ENCODE data around the gene CADPS2. TPM values are rescaled to one million over a fixed set of nuclear protein-coding genes. Genes with fewer than 3 reads are reported as not detected.

CADPS2 gene
- total and polyA plus RNA-seq, 2 of the 4 experiments (the other 2 are of a cell fraction): 0.10 to 0.54 TPM

DNA sequence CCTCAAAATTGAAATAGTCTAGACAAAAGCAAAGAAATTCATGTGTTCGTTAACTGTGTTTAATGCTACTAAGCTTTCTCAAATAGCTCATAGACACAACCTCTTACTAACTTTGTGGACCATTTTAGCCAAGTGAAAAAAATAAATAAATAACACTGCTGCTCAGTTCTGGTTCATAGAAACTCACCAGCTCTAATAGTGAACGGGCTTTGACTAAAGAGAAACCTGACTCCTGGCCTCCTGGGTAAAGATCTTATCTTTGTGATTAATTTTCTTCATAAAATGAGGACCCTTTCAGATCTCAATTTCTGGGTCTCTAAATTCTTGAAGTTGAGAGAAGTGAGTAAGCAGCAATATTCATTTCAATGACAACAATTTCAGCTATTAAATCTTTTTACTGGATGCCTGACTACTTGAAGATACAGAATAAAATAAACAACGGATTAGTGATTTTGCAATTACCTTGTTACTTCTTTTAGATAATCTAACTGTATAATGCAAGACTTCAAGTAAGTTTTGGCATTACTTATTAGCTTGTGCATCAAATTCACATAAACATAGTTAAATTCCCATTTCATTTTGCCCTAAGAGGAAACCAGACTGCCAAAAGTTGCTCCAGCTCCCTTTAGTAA, 3.1 kb downstream of the CADPS2 start:
- intact Hi-C loops (cut with micrococcal nuclease): no loop called here
- no CpG with 5 or more reads among the region's 3 CpGs for WGBS, 2 experiments (ENCODE audit: extremely low coverage in 2 of 2, insufficient read length in 1 of 2)

More for the DNA sequence above, 3.1 kb downstream of the CADPS2 start:
- Histone ChIP-seq H3K79me1 (ENCODE audit: low read depth in 1 of 2, low read length in 2 of 2) (no peaks in the 10 kb centered on the region), H4K8ac (ENCODE audit: low read depth in 2 of 2, low read length in 2 of 2) (no peak overlapping the region), H2AK9ac (replicated peaks; ENCODE audit: low read depth, low read length, poor library complexity) (no peak overlapping the region), H3K4me2 (ENCODE audit: low read depth, low read length) (no peak overlapping the region), H3K56ac (ENCODE audit: extremely low read depth, insufficient read depth, low read length) (no peak overlapping the region), H2BK20ac (ENCODE audit: low read depth, low read length) (no peak overlapping the region), H2BK120ac (ENCODE audit: low read depth, low read length) (no peak overlapping the region), H3K9me1 (ENCODE audit: insufficient read depth, low read length) (no peaks in the 10 kb centered on the region), H3K9me3 (ENCODE audit: control insufficient read depth, insufficient read depth, low read length) (no peaks in the 10 kb centered on the region), H3K9ac (ENCODE audit: low read depth, low read length) (no peak overlapping the region), H4K5ac (ENCODE audit: low read depth, low read length) (no peak overlapping the region), H3K36me3 (ENCODE audit: control insufficient read depth, insufficient read depth, low read length) (no peaks in the 10 kb centered on the region), H3K4me3 (ENCODE audit: insufficient read depth, low read depth, low read length) (no peak overlapping the region), H3K4ac (ENCODE audit: low read depth, low read length) (no peak overlapping the region), H2AK5ac (ENCODE audit: low read depth, low read length) (no peak overlapping the region), H4K91ac (ENCODE audit: insufficient read depth, low read depth, low read length) (no peak overlapping the region), H3K14ac (replicated peaks; ENCODE audit: low read depth, low read length) (no peak overlapping the region), H3K27me3 (ENCODE audit: control insufficient read depth, insufficient read depth, low read length) (peaks cover 4% of the 10 kb centered on the region; the same call in 1 of the 2 replicates), H2AFZ (replicated peaks; ENCODE audit: low read length, poor library complexity) (no peak overlapping the region), H3K4me1 (ENCODE audit: control insufficient read depth, insufficient read depth, low read length) (no peaks in the 10 kb centered on the region), H2BK15ac (ENCODE audit: low read depth, low read length) (no peak overlapping the region), H4K20me1 (ENCODE audit: insufficient read depth, low read length) (no peaks in the 10 kb centered on the region), H3K23ac (ENCODE audit: low read depth, low read length) (no peak overlapping the region), H3K27ac (ENCODE audit: insufficient read depth, low read length) (no peak overlapping the region), H2BK5ac (ENCODE audit: low read depth, low read length, poor library complexity, severe bottlenecking) (no peak overlapping the region), H3K18ac (ENCODE audit: low read depth, low read length) (no peak overlapping the region)
- dilution Hi-C loops (cut with HindIII; ENCODE audit: low sequenced_read_pairs, unreplicated experiment): no loop called here
- DNase-seq: no peak
- ChIA-PET POLR2A (ENCODE audit: unreplicated experiment) (no interaction called here), CTCF (no interaction called here)
- TF ChIP-seq RAD21 (IDR thresholded peaks at IDR 0.05; ENCODE audit: low read length) (no peak), POLR2A (IDR thresholded peaks at IDR 0.05; ENCODE audit: low read depth, low read length) (no peak), SMC3 (IDR thresholded peaks at IDR 0.05; ENCODE audit: low read depth, low read length) (no peak), FOS (IDR thresholded peaks at IDR 0.05; ENCODE audit: low read depth, low read length) (no peak), RCOR1 (IDR thresholded peaks at IDR 0.05; ENCODE audit: insufficient replicate concordance, low read length) (no peak)
- in situ Hi-C loops (cut with MboI; ENCODE audit: low sequenced_read_pairs): no loop called here
- no TSS peak for BruUV-seq (replicated peaks)
- ATAC-seq (ENCODE audit: low read depth): no peak
